ENCODE measurements around the gene GPR55. TPM values are rescaled to one million over a fixed set of nuclear protein-coding genes. Genes with fewer than 3 reads are reported as not detected.
A peak's percentile ranks its signal among the peaks of the same experiment; 100 is the strongest.

The GPR55 gene
- 1 to 10 TPM; 2.6 to 7.5 TPM for total RNA-seq
- polyA plus RNA-seq (2013, experiment 1 of 2) = 0.64 TPM
- polyA plus RNA-seq (2013, experiment 2 of 2) = 0.21 TPM
- long read RNA-seq, experiment 1, partial matches to known transcripts = 0 of 2 reads
- long read RNA-seq, experiment 1, other reads (novel, unspliced or antisense) = 2 of 2 reads
- long read RNA-seq, experiment 2, partial matches to known transcripts = 0 of 1 reads
- long read RNA-seq, experiment 2, other reads (novel, unspliced or antisense) = 0 of 1 reads
- long read RNA-seq, experiment 3, partial matches to known transcripts = 0 of 5 reads
- long read RNA-seq, experiment 3, other reads (novel, unspliced or antisense) = 2 of 5 reads
- long read RNA-seq, experiment 4 = 0 reads

GRCh38 chr2:230924470-230925341 lies at the start of gene GPR55:
Gene GPR55 (minus strand): TSS chr2:230925242. CDS start chr2:230910962, 14,280 bp downstream.
- DNase-seq = peak; percentile 87
- Histone ChIP-seq H3K4me1 (ENCODE audit: control insufficient read depth, insufficient read depth, low read length) (no peaks in the 10 kb centered on the region), H3K27ac (ENCODE audit: low read depth, low read length) (no peak within 1 kb of the TSS), H3K27me3 (ENCODE audit: control insufficient read depth, insufficient read depth, low read length, poor library complexity, severe bottlenecking) (no peaks in the 10 kb centered on the region), H3K9ac (ENCODE audit: extremely low read depth, low read length, poor library complexity, severe bottlenecking) (no peak within 1 kb of the TSS), H3K36me3 (ENCODE audit: control insufficient read depth, insufficient read depth, low read length) (no peaks in the 10 kb centered on the region), H3K4me3 (ENCODE audit: low read length) (no peak within 1 kb of the TSS), H3K9me3 (ENCODE audit: control insufficient read depth, low read length) (no peaks in the 10 kb centered on the region)
- H3K36me3 Mint-ChIP-seq (ENCODE audit: low read depth) = no peaks in the 10 kb centered on the region
- 82 to 85% methylated on average over 19 to 26 of the region's 26 CpGs for whole genome bisulfite sequencing, 2 experiments (ENCODE audit: insufficient coverage in 1 of 2, insufficient read length in 1 of 2)
- no peak within 1 kb of the TSS for H3K27ac Mint-ChIP-seq
- no peaks in the 10 kb centered on the region for H3K27me3 Mint-ChIP-seq (ENCODE audit: insufficient read depth)
- peak; percentile 76 for TF ChIP-seq CTCF (conservative IDR thresholded peaks at IDR 0.05)
- no peak within 1 kb of the TSS for H3K4me3 Mint-ChIP-seq
- H3K9me3 Mint-ChIP-seq = no peaks in the 10 kb centered on the region
- H3K4me1 Mint-ChIP-seq = peaks cover 9% of the 10 kb centered on the region

- Mint-ChIP-seq H3K4me1 (peaks cover 13% of the 10 kb centered on the region), H3K4me3 (no peak overlapping the region), H3K9me3 (peaks cover 6% of the 10 kb centered on the region), H3K27me3 (ENCODE audit: insufficient read depth) (no peaks in the 10 kb centered on the region), H3K36me3 (ENCODE audit: low read depth) (no peaks in the 10 kb centered on the region), H3K27ac (no peak overlapping the region)
- Histone ChIP-seq H3K4me1 (ENCODE audit: control insufficient read depth, insufficient read depth, low read length) (peaks cover 6% of the 10 kb centered on the region), H3K9me3 (ENCODE audit: control insufficient read depth, low read length) (no peaks in the 10 kb centered on the region), H3K4me3 (ENCODE audit: low read length) (no peak overlapping the region), H3K36me3 (ENCODE audit: control insufficient read depth, insufficient read depth, low read length) (no peaks in the 10 kb centered on the region), H3K27me3 (ENCODE audit: control insufficient read depth, insufficient read depth, low read length, poor library complexity, severe bottlenecking) (no peaks in the 10 kb centered on the region), H3K27ac (ENCODE audit: low read depth, low read length) (no peak overlapping the region), H3K9ac (ENCODE audit: extremely low read depth, low read length, poor library complexity, severe bottlenecking) (no peak overlapping the region)
- 90 to 91% methylated on average over 13 to 17 of the region's 17 CpGs for WGBS, 2 experiments (ENCODE audit: insufficient coverage in 1 of 2, insufficient read length in 1 of 2)
- DNase-seq = peak; percentile 38
- no peak for TF ChIP-seq CTCF (conservative IDR thresholded peaks at IDR 0.05)
These were observed 49.3 kb upstream of the GPR55 start for GRCh38 chr2:230974096-230974913.

GRCh38 chr2:230972046-230972445 lies 47.0 kb upstream of the GPR55 start:
- TF ChIP-seq CTCF (conservative IDR thresholded peaks at IDR 0.05) = no peak

More at GRCh38 chr2:230972046-230972445, 47.0 kb upstream of the GPR55 start:
- Histone ChIP-seq H3K9me3 (ENCODE audit: control insufficient read depth, low read length) (no peaks in the 10 kb centered on the region), H3K9ac (ENCODE audit: extremely low read depth, low read length, poor library complexity, severe bottlenecking) (no peak overlapping the region), H3K4me1 (ENCODE audit: control insufficient read depth, insufficient read depth, low read length) (peaks cover 6% of the 10 kb centered on the region), H3K27ac (ENCODE audit: low read depth, low read length) (no peak overlapping the region), H3K4me3 (ENCODE audit: low read length) (no peak overlapping the region), H3K27me3 (ENCODE audit: control insufficient read depth, insufficient read depth, low read length, poor library complexity, severe bottlenecking) (no peaks in the 10 kb centered on the region), H3K36me3 (ENCODE audit: control insufficient read depth, insufficient read depth, low read length) (no peaks in the 10 kb centered on the region)
- H3K4me3 Mint-ChIP-seq = no peak overlapping the region
- no peak for DNase-seq
- 89 to 90% methylated on average over 3 to 5 of the region's 5 CpGs for WGBS, 2 experiments (ENCODE audit: insufficient coverage in 1 of 2, insufficient read length in 1 of 2)
- peaks cover 6% of the 10 kb centered on the region for H3K9me3 Mint-ChIP-seq
- H3K36me3 Mint-ChIP-seq (ENCODE audit: low read depth) = no peaks in the 10 kb centered on the region
- no peak overlapping the region for H3K27ac Mint-ChIP-seq
- H3K4me1 Mint-ChIP-seq = peaks cover 8% of the 10 kb centered on the region
- no peaks in the 10 kb centered on the region for H3K27me3 Mint-ChIP-seq (ENCODE audit: insufficient read depth)

Measured in endodermal cell (in vitro differentiated cells).